NCI-H345 (cell line): ENCODE data around the gene RUNX1.

Experiments used
- DNase-seq: peaks from one replicate; lab custom pipeline; 2025; lab: John Stamatoyannopoulos, UW

Gene RUNX1

GRCh38 chr21:34897828-34898227, 151.3 kb downstream of the RUNX1 start:
- no peak for DNase-seq

GRCh38 chr21:34894401-34894800, 154.7 kb downstream of the RUNX1 start:
- DNase-seq: no peak

- no peak for DNase-seq
These were observed 156.9 kb downstream of the RUNX1 start for GRCh38 chr21:34892209-34892608.

- no peak for DNase-seq
These were observed 157.5 kb downstream of the RUNX1 start for GRCh38 chr21:34891613-34891943.

- no peak for DNase-seq
These were observed 158.1 kb downstream of the RUNX1 start for GRCh38 chr21:34890724-34891612.

GRCh38 chr21:34890470-34890723, 158.7 kb downstream of the RUNX1 start:
- no peak for DNase-seq

- DNase-seq: peak; percentile 83
These were observed 159.2 kb downstream of the RUNX1 start for GRCh38 chr21:34889676-34890469.

GRCh38 chr21:34889320-34889675, 159.8 kb downstream of the RUNX1 start:
- DNase-seq: peak; percentile 69

- DNase-seq: peak; percentile 96
These were observed 160.4 kb downstream of the RUNX1 start for GRCh38 chr21:34888569-34889319.

GRCh38 chr21:34887725-34888568, 161.2 kb downstream of the RUNX1 start:
- peak; percentile 76 for DNase-seq

GRCh38 chr21:34887105-34887442, 162.0 kb downstream of the RUNX1 start:
- no peak for DNase-seq

- DNase-seq: no peak
These were observed 162.6 kb downstream of the RUNX1 start for GRCh38 chr21:34886240-34887104.

GRCh38 chr21:34885626-34886239, 163.4 kb downstream of the RUNX1 start:
- DNase-seq: no peak

- no peak for DNase-seq
These were observed 164.0 kb downstream of the RUNX1 start for GRCh38 chr21:34885125-34885524.

GRCh38 chr21:34884346-34884929, 164.7 kb downstream of the RUNX1 start:
- DNase-seq: no peak

- no peak for DNase-seq
These were observed 165.4 kb downstream of the RUNX1 start for GRCh38 chr21:34883491-34884271.

GRCh38 chr21:34882719-34883131, 166.4 kb downstream of the RUNX1 start:
- DNase-seq: no peak

GRCh38 chr21:34881839-34882371, 167.2 kb downstream of the RUNX1 start:
- no peak for DNase-seq

- DNase-seq: no peak
These were observed 167.7 kb downstream of the RUNX1 start for GRCh38 chr21:34881421-34881820.
